HG02973 (cell line): Measurements from ENCODE around the gene CHST5.
A peak's percentile ranks its signal among the peaks of the same experiment; 100 is the strongest.
"Not testable (repeated sequence)": the region's sequence is repeated elsewhere in the genome, so short reads cannot be mapped to it uniquely, and the experiment has no call there.

Source experiments
- ATAC-seq: cut with Tn5 transposase; IDR thresholded peaks from one replicate; pipeline ENCODE4 v1.9.1; 2021; ENCODE audit warnings: moderate library complexity; ENCODE audit not compliant: unreplicated experiment

The CHST5 gene

DNA sequence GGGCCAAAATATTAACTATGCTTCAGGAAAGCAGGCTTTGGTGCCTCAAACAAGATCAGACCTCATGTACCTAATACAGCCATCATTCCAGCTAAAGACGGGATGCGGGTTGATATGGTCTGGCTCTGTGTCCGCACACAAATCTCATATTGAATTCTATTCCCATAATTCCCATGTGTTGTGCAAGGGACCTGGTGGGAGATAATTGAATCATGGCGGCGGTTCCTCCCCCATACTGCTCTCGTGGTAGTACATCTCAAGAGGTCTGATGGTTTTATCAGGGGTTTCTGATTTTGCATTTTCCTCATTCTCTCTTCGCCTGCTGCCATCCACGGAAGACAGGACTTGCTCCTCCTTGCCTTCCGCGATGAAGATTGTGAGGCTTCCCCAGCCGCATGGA, 21.6 kb downstream of the CHST5 start:
- ATAC-seq: no peak

DNA sequence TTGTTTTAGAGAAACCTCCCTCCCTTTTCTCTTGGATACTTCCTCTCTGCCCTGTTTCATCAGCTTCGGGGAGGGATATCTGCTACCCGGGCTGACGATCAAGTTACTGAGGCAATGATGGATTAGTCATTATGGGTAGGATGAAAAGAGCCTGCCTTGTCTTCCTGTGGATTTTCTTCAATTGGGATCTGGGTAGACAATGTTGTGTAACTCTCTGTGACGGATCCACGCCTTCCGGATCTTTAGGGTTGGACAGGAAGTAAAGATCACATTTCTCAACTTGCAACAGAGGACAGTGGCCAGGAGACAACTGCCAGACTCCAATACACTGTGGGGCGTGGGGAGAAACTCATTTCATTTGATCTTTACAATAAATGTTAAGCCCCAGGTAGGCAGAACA, 29.3 kb downstream of the CHST5 start:
- ATAC-seq: no peak

DNA sequence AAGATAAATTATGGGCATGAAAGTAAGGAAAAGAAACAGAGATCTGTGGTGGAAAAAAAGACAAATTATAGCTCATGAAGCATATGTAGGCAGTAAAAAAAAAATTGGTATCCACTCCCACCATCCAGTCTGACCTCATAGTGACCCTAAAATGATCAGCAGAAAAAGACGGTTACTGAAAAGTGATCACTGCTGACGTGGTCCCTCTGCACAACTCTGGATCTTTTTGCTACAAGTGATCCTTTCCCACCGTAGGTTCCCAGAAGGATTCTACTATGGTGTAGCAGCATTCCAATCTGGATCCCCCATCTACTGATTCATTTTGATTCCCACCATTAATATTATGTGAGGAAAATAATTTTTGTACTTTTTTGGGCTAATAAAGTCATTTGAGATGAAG, 29.8 kb downstream of the CHST5 start:
- no peak for ATAC-seq

DNA sequence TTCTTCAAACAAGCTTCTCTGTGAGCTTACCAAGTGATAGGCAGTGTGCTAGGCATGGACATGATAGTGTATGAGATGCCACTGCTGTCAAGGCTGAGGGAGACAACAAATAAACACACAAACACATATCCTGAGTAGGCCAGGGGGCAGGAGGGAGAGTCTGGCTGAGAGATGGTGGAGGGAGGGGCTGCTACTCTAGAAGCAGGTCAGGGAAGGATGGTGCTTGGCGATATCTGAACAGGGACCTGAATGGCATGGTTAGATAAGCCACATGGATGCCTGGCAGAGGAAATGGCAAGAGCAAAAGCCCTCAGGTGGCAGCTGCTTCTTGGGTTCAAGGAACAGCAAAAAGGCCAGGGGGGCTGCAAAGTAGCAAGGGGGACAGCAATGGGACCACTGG, 32.1 kb downstream of the CHST5 start:
- no peak for ATAC-seq

DNA sequence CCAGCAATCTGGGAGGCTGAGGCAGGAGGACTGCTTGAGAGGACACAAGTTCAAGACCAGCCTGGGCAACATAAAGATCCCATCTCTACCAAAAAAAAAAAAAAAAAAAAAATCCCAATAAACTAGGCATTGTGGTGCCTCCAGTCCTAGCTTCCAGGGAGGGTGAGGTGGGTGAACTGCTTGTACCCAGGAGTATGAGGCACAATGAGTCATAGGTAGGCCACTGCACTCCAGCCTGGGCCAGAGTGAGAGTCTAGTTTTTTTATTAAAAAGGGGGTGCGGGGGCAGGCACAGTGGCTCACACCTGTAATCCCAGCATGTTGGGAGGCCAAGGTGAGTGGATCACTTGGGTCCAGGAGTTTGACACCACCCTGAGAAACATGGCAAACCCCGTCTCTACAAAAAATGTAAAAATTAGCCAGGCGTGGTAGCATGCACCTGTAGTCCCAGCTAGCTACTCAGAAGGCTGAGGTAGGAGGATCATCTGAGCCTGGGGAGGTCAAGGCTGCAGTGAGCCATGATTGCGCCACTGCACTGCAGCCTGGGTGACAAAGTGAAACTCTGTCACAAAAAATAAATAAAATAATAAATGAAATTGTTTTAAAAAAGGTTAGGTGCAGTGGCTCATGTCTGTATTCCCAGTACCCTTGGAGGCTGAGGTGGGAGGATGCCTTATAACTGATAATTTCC, 32.8 kb downstream of the CHST5 start:
- no peak for ATAC-seq

DNA sequence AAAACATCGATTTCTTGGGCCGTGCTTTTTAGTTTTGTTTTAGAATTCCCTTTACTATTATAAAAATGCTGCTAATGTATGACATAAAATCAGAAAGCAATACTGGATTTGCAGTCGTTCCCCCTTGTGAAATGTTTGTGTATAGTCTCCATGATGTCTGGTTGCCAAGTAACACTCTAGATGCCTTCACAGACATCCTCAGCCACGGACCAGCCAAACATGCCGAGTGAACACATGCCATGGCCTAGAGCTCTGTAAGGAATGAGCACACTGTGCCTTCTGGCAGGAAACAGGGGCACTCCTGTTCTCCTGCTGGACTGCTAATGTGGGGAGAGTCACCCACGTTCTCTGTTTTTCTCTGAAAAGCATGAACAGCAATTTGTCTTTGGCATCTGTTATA, 34.1 kb downstream of the CHST5 start:
- ATAC-seq: not testable (repeated sequence)

DNA sequence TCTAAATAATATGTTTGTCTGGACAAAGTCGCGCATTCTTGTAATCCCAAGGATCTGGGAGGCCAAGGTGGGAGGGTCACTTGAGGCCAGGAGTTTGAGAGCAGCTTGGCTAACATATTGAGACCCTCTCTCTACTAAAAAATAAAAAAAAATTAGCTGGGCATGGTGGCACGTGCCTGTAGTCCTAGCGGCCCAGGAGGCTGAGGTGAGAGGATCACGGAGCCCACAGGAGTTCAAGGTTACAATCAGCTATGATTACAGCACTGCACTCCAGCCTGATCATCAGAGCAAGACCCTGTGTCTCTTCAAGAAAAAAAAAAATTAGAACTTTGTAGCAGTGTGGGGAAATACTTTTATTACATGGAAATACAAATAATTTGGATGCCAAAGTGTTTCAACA, 34.5 kb downstream of the CHST5 start:
- no peak for ATAC-seq

DNA sequence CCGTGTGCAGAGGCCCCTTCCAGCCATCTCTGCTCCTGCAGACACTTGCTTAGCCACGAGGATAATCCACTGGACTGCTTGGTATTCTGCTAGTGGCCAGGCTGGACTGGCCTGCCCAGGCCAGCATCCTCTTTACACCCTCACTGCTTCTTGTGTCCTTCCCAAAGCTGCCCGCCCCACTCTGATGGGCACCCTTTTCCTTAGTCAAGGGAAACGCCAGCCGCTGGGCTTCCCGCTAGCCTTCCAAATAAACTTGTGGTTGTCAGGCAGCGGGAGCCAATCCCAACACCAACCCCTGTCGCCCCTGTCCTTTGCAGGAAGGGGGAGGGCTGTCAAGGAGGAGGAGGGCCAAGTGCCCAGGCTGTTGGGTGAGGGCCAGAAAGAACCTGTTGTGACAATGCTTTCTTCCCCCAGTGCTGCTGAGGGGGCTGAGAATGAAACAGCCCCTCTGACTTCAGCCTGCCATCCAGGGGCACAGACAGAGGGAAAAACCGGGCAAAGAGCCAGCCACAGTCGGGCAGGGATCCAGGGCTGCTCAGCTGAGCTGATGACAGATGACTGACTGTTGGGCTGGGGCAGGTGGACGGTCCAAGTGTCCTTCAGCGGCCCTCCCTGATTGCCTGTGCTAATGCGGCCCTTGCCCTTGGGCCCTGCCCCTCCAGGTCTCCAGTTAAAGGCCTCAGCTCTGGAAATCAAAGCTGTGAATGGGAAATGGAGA, 37.1 kb downstream of the CHST5 start:
- ATAC-seq: not testable (repeated sequence)

DNA sequence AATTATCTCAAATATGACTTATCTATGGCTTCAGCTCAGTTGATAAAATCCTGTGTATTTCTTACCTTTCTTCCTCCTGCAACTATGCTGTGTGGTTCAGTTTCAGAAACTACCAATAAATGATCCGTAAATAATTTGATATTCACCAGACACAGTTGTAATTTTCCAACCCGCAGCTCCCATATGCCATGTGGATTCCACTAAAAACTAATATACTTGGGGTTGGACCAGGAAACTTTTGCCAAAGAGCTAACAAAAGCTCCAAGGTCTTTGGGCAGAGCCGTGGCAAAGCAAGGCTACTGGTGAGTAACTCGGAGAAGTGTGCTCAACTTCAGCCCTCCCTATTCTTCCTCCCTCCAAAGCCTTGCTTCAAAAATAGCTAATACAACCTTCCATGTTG, 38.4 kb downstream of the CHST5 start:
- ATAC-seq: no peak

DNA sequence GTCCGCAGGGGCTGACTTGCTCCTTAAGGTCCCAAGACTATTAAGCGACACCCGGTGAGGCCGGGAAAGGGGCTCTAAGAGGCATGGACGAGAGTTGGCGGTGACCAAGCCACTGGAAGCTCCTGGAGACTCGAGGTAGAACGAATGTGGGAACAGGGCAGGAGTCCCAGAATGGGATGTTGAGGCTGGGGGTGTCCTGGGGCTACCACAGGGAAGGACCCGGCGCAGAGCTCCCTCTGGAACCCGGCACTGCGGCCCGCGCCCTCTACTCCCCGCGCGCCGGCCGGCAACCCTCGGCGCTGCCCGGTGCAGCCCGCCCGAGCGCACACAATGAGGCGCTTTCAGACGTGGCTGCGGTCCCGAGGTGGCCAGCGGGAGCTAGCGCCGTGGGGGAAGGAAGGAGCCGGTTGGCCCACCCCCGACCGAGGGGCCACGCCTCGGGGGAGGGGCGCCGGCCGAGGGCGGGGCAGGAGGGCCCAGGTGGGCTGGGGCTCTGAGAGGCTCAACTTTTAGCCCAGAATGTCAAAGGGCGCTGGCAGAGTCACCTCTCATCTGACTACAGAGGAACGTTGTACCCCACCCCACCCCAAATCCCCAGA, 40.7 kb downstream of the CHST5 start, which contains the start of gene CHST6:
Gene CHST6 (minus strand): TSS at position 366 of the 599 bp plus-strand sequence. CDS start 15,613 bp downstream, outside the sequence.
- ATAC-seq: peak; percentile 46

DNA sequence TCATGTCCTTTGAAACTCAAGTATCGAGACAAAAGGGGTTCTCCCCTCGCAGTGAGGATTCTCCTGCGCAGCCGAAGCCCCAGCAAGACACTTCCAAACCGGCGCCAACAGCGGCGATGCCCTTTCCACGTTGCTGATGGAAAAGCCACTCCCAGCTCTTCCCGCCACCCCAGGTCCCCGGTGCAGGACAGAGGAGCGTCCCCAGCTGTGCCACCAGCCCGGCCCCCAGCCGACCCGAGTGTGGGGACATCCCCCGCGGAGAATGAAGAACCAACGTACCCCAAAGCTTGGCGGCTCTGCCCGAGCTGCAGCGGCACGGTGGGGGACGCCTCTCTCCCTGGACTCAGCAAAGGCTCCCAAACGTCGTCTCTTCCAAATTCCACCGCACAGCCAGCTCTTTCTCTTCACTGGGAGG, 41.2 kb downstream of the CHST5 start:
- no peak for ATAC-seq

DNA sequence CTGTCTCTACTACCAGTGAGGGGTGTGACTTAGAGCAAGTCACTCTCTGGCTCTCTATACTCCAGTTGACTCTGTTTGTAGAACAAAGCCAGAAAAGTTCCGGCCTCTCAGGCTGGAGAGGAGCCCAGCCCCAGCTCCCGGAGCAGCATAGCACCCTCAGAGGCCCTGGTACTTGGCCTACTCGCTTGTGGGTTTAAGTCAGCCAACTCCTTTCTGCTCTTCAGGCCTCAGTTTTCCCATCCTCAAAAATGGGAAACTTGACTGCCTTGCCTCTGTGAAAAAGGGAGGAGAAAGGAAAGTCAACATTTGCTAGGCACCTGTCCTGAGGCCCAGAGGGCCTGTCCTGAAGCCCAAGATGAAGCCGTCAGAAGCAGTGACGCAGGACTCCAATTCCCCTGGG, 41.7 kb downstream of the CHST5 start:
- ATAC-seq: no peak

DNA sequence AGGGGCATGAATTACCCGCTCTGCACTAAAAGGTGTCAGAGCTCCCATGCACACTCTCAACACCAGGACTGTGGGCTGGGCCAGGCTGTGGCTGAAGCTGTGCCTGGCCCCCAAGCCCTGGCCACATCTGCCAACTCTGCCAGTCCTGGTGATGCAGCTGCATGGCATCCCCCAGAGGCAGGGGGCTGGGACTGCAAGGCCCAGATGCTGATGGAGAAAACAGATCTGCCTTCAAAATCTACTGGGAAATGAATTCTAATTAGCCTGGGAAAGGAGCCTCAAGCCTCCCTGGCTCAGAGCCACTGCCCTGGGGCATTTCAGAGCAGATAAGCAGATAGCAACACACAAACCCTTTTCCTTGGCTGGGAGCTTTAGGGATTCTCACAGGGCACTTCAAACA, 44.0 kb downstream of the CHST5 start:
- ATAC-seq: no peak

DNA sequence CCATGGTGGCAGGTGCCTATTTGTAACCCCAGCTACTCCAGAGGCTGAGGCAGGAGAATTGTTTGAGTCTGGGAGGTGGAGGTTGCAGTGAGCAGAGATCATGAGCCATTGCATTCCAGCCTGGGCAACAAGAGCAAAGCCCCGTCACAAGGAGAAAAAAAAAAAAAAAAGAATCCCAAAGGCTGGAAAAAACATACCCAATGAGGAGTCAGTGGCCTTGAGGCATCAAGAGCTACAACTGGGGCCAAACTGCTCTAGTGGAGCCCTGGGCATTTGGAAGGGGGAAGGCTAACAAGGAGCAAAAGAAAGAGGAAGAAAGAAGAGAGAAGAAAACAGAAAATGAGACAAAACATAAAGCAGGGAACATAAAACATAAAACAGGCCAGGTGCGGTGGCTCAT, 47.6 kb downstream of the CHST5 start:
- ATAC-seq: no peak

DNA sequence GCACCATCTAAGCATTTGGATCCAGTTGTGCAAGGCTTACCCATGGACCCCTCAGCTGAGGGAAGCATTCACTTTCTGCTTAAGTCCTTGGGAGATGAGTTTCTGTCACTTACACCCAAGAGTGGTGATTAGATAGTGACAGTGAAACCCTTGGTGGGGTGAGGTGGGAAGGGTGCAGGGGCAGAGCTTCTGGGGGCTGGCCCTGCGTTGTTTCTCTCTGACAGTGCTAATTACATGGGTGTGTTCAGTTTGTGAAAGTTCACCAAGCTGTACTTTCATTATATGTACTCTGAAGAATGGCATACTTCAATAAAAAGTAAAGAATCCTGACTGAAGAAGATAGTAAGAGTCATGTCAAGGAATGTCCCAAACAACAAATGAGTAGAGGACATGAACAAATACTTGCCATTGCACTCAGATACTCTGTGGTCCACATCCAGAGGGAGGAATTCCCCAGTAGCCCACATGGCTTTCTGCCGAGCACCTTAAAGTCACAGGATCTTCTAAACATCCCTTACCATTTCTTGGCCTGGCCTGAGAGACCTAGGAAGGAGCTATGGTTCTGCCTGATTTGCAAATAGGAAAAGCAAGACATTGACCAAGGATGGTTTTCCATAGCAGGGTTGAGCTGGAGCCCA, 49.1 kb downstream of the CHST5 start:
- ATAC-seq: peak; percentile 59

DNA sequence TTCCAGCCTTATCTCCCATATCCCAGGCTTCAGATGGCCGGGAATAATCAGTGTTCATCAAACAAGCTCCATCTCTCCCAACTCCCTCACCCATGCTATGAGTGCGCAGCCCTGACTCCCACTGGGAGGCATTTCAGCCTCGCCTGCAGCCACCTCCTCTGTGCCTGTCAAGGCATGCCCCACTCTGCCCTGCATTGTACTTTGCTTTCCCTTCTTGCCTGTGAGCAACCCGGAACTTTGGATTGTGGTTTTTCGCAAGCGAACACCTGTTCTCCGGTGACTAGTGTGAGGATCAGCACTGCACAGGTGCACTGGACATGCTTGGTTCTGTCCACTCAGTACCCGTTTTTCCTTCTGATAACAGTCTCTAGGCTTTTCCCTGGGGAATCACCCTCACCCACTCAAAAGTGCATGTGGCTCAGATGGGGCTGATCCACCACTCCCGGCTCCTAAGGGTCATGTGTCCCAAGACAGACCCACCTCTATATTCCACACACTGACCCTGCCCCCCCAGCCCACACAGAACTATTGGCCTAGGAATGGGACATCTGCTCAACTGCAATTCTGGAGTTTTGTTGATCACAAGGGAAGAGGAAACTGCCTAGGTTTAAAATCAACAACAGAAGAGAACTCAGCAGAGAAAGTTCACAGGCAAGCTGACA, 49.8 kb downstream of the CHST5 start:
- no peak for ATAC-seq

DNA sequence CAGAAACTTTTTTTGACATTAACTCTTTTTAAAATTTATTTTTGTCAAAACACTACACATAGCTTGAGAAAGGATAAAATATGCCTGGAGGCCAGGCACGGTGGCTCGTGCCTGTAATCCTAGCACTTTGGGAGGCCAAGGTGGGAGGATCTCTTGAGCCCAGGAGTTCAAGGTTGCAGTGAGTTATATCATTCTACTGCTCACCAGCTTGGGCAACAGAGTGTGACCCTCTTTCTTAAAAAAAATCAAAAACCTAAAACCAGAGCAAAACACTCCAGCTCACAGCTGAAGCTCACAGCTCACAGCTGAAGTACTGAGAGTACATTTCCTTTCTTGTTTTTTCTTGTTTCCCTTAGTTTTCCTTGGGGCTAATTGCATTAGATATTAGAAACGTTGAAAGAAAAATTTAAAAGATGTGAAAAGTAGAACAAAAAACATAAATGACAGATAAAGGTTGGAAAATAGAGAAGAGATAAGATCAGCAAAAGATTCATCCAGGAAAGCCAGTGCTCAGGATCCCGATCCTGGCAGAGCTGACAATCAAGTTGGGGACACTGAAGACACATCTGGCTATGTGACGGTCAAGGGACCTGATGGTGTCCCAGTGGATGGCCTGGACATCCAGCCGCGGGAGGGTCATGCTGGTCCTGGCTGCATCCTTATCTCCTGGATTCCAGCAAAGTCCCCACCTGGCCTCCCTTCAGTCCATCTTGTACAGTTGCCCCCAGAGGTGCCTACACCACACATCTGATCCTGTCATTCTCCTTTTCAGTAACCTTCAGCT, 50.5 kb downstream of the CHST5 start:
- ATAC-seq: no peak

DNA sequence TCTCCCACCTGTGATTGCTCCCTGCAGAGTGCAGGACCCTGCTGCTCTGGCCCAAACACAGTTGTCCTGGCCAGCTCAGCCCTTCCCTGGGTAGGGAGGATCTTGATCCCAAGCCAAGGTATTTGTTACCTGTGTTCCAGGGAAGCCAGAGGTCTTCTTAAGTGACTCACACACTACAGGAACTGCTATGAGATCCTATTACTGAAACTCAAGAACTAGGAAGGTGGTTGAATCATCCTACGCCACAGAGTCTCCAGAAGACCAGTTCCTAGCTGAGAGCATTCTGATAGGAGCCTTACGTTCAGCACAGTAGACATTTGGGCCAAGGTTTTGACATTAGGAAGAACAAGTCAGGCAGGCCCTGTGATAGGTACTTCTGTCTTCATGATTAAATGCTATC, 52.7 kb downstream of the CHST5 start:
- no peak for ATAC-seq

DNA sequence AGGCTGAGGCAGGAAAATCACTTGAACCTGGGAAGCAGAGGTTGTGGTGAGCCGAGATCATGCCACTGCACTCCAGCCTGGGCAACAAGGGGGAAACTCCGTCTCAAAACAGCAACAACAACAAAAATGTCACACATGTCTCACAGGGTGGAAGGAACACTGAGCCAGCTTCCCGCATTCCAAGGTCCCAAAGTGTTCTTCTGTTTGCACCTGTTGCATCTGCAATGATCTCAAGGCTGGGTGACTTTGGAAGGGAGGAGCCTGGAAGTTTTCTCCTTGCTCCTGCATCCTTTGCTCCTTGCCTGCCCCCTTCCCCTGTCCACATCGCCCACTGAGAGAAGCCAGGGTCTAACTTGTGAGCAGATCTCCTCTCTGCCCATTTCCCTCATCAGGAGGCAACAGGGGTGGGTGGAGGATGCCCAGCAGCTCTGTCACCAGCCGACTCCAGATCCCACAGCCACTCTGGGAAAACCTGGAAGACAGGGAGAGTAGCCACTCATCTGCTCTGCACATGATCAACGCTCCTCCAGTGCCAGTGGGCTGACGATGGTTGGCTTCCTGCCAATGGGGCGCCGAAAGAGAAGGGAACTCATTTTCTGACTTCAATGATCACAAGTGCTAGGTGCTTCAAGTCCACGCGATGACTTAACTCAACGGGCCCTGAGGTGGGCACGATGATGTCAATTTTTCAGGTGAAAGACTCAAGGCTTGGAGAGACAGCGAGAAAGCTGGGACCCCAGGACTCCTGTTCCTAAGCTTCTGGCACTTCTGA, 53.3 kb downstream of the CHST5 start:
- ATAC-seq: no peak

DNA sequence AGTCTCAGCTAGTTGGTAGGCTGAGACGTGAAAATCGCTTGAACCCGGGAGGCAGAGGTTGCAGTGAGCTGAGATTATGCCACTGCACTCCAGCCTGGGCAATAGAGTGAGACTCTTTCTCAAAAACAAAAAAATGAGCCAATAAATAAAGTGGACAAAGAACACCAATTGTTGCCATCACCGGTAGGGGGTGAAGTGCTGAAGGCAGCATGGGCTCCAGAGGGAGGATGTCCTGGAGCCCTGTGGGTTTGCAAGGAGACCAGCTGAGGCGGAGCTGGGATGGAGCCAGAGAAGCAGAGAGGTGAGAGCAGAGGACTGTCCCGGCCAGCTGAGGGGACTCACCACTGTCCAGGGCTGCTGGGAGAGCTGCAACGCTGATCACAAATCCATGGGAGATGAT, 54.4 kb downstream of the CHST5 start:
- no peak for ATAC-seq
